DND-41 (cell line): ENCODE results near the gene DLGAP1.

ENCODE experiments used
- ATAC-seq: fragments of 200-7000 bp; cut with Tn5 transposase; 3 replicates; pipeline ENCODE4 v1.9.1; 2021; ENCODE audit warnings: low read depth; ENCODE audit not compliant: insufficient read depth
- DNase-seq: peaks from one replicate; pipeline ENCODE4 v3.0.0-alpha.2; 2020
- H2AFZ ChIP-seq: 2 replicates; pipeline ENCODE4 v1.6.0; 2012; ENCODE audit warnings: low read depth, low read length
- H3K27ac ChIP-seq: 2 replicates; pipeline ENCODE4 v1.5.1; 2012; ENCODE audit warnings: low read length, inconsistent platforms
- H3K27me3 ChIP-seq: fragments of 200-600 bp; sonication (generic); 2 replicates; pipeline ENCODE4 v1.6.0; 2012; ENCODE audit warnings: low read length, mild to moderate bottlenecking, inconsistent platforms; ENCODE audit not compliant: insufficient read depth, poor library complexity
- H3K36me3 ChIP-seq: 2 replicates; pipeline ENCODE4 v1.5.1; 2012; ENCODE audit warnings: low read length, inconsistent platforms; ENCODE audit not compliant: insufficient read depth
- H3K4me1 ChIP-seq: 2 replicates; pipeline ENCODE4 v1.5.1; 2012; ENCODE audit warnings: mild to moderate bottlenecking, low read length; ENCODE audit not compliant: insufficient read depth
- H3K4me2 ChIP-seq: 2 replicates; pipeline ENCODE4 v1.6.0; 2012; ENCODE audit warnings: mild to moderate bottlenecking, moderate library complexity, low read length, inconsistent platforms; ENCODE audit not compliant: insufficient read depth
- H3K4me3 ChIP-seq, 2 experiments: fragments of 200-600 bp in 1 of 2; shearing (Covaris generic) in 1 of 2; 2 replicates each; pipeline ENCODE4 v1.5.1; 2012 to 2016; ENCODE audit warnings: inconsistent platforms in 2 of 2, low read length in 2 of 2, mild to moderate bottlenecking in 2 of 2, low read depth in 1 of 2, moderate library complexity in 1 of 2
- H3K79me2 ChIP-seq: 2 replicates; pipeline ENCODE4 v1.6.0; 2012; ENCODE audit warnings: low read length, inconsistent platforms; ENCODE audit not compliant: insufficient read depth
- H3K9ac ChIP-seq: 2 replicates; pipeline ENCODE4 v1.6.0; 2012; ENCODE audit warnings: low read depth, mild to moderate bottlenecking, inconsistent platforms, low read length, moderate library complexity
- H3K9me3 ChIP-seq: 2 replicates; pipeline ENCODE4 v1.5.1; 2012; ENCODE audit warnings: low read length, moderate library complexity, mild to moderate bottlenecking, inconsistent platforms; ENCODE audit not compliant: insufficient read depth, severe bottlenecking
- H4K20me1 ChIP-seq: 2 replicates; pipeline ENCODE4 v1.6.0; 2012; ENCODE audit warnings: low read length; ENCODE audit not compliant: insufficient read depth
- EZH2 ChIP-seq: IDR thresholded peaks from 3 replicates; pipeline ENCODE4 v1.6.1; 2012; ENCODE audit warnings: borderline replicate concordance, low read depth, mild to moderate bottlenecking, moderate library complexity, low read length, inconsistent platforms; ENCODE audit not compliant: severe bottlenecking
- TF ChIP-seq, protein P1 (sequence below): IDR thresholded peaks from 2 replicates; pipeline ENCODE4 v1.5.1; 2012; ENCODE audit warnings: borderline replicate concordance, low read length, moderate library complexity, mild to moderate bottlenecking; ENCODE audit not compliant: poor library complexity, severe bottlenecking; ENCODE audit errors: extremely low read depth

Gene DLGAP1

GRCh38 chr18:3649633-3650426 is 805.3 kb downstream of the DLGAP1 start:
- no peak overlapping the region for H3K4me2 ChIP-seq
- ATAC-seq (no peak), DNase-seq (no peak)
- H3K9me3 ChIP-seq: no peaks in the 10 kb centered on the region
- H3K36me3 ChIP-seq: no peaks in the 10 kb centered on the region
- no peak overlapping the region for H3K4me3 ChIP-seq
- no peaks in the 10 kb centered on the region for H4K20me1 ChIP-seq
- no peak overlapping the region for H3K9ac ChIP-seq
- H3K79me2 ChIP-seq: no peaks in the 10 kb centered on the region
- H3K27ac ChIP-seq: no peak overlapping the region
- no peaks in the 10 kb centered on the region for H3K4me1 ChIP-seq
- H2AFZ ChIP-seq: no peak overlapping the region
- H3K27me3 ChIP-seq: no peaks in the 10 kb centered on the region
- TF ChIP-seq, protein P1, sequence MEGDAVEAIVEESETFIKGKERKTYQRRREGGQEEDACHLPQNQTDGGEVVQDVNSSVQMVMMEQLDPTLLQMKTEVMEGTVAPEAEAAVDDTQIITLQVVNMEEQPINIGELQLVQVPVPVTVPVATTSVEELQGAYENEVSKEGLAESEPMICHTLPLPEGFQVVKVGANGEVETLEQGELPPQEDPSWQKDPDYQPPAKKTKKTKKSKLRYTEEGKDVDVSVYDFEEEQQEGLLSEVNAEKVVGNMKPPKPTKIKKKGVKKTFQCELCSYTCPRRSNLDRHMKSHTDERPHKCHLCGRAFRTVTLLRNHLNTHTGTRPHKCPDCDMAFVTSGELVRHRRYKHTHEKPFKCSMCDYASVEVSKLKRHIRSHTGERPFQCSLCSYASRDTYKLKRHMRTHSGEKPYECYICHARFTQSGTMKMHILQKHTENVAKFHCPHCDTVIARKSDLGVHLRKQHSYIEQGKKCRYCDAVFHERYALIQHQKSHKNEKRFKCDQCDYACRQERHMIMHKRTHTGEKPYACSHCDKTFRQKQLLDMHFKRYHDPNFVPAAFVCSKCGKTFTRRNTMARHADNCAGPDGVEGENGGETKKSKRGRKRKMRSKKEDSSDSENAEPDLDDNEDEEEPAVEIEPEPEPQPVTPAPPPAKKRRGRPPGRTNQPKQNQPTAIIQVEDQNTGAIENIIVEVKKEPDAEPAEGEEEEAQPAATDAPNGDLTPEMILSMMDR: no peak
- TF ChIP-seq EZH2: no peak

DNA sequence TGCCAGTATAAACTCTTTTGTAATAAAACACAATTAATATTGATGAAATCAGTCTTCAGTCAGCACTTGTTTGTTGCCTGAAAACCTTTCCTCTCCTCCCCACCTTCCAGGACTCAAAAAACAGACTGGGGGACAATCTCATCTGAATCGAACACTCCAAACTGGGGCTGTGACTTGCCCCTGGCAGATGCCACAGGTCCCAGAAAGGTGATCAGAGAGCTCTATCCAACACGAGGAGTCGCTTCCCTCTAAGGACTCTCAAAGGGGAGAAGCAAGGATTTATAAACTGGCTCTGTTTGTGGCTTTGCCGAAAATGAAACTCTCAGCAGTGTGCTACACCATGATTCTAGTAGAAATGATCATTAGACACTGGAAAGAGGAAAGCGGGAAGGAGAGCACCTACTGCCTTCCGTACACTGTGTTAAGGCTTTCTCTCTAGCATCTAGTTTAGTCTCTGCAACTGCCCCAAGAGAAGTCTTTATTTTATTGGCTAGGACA is 805.9 kb downstream of the DLGAP1 start:
- DNase-seq (no peak), ATAC-seq (no peak)
- no peaks in the 10 kb centered on the region for H4K20me1 ChIP-seq
- H3K79me2 ChIP-seq: no peaks in the 10 kb centered on the region
- no peaks in the 10 kb centered on the region for H3K27me3 ChIP-seq
- H3K4me3 ChIP-seq: no peak overlapping the region
- no peak overlapping the region for H3K9ac ChIP-seq
- no peaks in the 10 kb centered on the region for H3K9me3 ChIP-seq
- TF ChIP-seq EZH2: no peak
- TF ChIP-seq, protein P1: no peak
- no peak overlapping the region for H2AFZ ChIP-seq
- H3K4me2 ChIP-seq: no peak overlapping the region
- no peaks in the 10 kb centered on the region for H3K36me3 ChIP-seq
- no peak overlapping the region for H3K27ac ChIP-seq
- no peaks in the 10 kb centered on the region for H3K4me1 ChIP-seq

GRCh38 chr18:3648641-3649040 is 806.5 kb downstream of the DLGAP1 start:
- no peak overlapping the region for H3K9ac ChIP-seq
- ATAC-seq (peak; percentile 70; the same call in 2 of the 3 replicates), DNase-seq (no peak)
- H3K27me3 ChIP-seq: no peaks in the 10 kb centered on the region
- no peak overlapping the region for H3K4me3 ChIP-seq
- H3K9me3 ChIP-seq: no peaks in the 10 kb centered on the region
- no peaks in the 10 kb centered on the region for H3K4me1 ChIP-seq
- no peaks in the 10 kb centered on the region for H3K36me3 ChIP-seq
- no peaks in the 10 kb centered on the region for H3K79me2 ChIP-seq
- H2AFZ ChIP-seq: no peak overlapping the region
- H3K27ac ChIP-seq: no peak overlapping the region
- TF ChIP-seq EZH2: no peak
- TF ChIP-seq, protein P1: no peak
- H4K20me1 ChIP-seq: no peaks in the 10 kb centered on the region
- H3K4me2 ChIP-seq: no peak overlapping the region
